Hematopoietic multipotent progenitor cell treated with erythropoietin and hydrocortisone succinate and interleukin-3 and kit ligand, for 17 days (in vitro differentiated cells): ENCODE results near the gene FMN2.

Source experiments
- DNase-seq: peaks from one replicate; pipeline ENCODE4 v3.0.0-alpha.2; 2015; ENCODE audit warnings: low spot score

FMN2 gene

DNA sequence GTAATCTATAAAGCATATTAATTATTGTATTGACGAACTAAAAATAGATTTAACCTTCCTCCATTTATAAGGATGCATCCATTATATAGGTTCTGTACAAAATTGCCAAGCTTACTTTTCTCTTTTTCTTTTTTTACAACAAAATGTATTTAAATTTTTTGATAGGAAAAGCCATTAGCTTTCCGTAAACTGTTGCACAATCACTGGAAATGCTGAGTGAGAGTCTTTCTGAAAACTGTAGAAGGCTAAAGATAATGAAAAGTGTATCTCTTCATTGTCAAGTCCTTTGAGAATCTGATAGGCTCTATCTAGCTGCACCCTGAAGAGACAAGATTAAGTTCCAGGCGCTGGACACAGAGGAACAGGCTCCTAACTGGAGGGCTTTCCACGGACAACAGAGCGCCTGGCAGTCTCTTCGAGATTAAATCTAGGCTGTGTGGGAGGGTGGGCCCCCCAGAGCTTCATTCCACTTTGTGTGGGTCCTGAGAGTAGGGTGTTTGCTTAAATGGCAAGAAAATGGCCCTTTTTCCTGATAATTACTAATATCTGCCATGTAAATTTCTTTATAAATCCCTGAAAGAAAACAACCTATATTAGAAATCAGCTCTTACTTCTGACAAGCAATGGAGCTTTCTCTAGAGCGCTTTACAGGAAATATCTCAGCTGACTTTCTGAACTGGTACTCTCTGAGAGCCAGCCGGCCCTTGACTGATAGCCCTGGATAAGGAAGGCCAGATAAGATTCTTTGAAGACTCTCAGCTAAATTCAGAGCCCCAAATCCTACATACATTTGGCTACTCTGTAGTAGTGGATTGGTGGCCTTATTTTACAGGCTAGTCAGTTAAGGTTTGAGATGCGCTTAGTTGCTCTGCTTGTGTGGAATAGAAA, 108.3 kb downstream of the FMN2 start:
- DNase-seq: no peak

DNA sequence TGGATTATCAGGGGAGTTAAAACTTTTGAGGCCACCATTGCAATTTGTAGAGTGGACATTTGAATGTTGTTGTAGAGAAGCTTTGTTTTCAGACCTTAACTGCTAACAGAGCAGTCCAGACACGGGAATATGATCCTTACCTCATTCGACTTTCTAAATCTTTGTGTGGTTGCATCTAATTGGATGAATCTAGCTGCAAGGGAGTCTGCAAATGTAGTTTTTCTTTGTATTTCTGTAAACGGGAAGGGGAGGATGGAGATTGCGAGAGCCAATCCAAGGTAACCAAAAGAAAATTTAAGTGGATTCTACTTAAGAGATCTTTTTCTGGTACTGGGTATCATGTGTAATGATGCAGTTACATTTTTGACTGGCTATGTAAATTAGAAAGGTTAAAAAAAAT, 110.2 kb downstream of the FMN2 start:
- DNase-seq: no peak

DNA sequence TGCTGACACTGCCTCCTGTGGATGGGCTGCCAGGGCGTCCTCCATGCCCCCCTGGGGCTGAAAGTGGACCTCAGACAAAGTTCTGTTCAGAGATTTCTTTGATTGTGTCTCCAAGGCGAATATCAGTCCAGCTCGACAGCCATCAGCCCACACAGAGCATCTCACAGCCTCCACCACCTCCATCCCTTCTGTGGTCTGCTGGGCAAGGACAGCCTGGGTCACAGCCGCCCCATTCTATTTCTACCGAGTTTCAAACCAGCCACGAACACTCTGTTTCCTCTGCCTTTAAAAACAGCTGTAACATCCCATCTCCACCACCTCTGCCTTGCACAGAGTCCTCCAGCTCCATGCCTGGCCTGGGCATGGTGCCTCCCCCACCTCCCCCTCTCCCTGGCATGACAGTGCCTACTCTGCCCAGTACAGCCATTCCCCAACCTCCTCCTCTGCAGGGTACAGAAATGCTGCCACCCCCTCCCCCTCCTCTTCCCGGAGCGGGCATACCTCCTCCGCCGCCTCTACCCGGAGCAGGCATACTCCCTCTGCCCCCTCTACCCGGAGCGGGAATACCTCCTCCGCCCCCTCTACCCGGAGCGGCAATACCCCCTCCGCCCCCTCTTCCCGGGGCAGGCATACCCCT, 115.5 kb downstream of the FMN2 start:
- DNase-seq: no peak

DNA sequence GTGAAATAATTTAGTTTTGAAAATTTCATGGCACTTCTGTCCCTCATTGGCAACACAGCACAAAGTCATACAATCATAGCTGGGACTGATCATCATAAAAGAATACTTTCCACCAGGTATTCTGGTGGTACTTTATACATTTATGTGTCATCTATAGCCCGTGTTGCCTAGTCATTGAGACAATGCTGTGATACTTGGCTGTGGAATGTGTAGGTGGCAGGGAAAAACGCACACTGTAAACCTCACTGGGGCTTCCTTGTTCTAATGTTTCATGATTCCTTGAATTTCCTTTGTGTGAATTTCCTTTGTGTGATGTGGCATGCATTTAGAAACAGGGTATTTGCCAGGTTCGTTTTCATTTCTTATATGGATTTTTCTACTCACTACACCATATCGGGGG, 118.3 kb downstream of the FMN2 start:
- no peak for DNase-seq

DNA sequence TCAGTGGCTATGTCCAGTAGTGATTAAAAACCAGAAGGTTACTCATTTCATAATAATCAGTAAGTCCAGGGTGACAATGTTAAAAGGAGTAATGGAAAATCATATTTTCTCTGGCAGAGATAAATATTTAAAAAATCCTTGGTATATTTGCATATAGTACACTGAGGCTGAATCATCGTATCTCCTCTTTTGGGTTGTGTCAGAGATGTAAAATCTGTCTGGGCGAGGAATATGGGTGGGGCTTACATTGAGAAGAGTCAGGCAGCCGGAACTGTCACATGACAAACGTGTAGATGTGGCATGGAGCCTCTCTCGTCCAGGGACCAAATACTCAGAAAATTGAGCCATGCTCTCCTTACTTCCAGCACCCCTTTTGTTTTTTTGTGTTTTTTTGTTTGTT, 120.9 kb downstream of the FMN2 start:
- no peak for DNase-seq

DNA sequence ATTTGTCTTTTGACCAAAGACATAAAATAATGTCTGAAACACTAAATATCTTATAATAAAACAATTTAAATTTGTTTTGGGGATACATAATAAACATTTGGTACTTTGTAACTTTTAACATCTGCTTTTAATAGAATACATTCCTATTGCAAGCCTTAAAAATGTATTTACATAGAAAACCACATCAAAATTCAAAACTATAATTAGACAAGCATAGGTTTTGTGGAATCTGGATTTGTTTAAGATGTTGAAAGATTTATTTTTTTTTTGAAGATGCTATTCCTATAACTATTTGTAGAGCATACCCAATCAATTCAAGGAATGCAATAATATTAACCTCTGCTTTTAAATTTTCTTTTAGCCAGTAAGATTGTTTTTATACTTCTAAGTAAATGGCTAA, 125.7 kb downstream of the FMN2 start:
- no peak for DNase-seq

DNA sequence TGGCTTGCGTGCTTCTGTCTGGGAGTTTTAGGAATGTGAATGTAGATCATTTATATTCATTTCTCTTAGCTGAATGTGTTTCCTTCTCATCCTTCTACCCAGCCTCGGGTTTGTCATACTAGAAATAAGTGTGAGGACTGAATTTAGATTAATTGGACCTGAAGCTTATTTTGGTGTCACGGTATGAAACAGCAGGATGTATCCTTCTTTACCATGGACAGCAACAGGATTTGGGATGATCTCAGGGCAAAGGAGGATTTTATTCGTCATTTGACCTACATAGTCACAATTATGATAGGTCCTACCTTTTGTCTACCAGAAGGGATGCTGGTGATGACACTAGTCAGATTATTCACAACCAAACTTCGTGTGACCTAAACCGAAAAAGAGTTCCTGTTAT, 127.4 kb downstream of the FMN2 start:
- no peak for DNase-seq

DNA sequence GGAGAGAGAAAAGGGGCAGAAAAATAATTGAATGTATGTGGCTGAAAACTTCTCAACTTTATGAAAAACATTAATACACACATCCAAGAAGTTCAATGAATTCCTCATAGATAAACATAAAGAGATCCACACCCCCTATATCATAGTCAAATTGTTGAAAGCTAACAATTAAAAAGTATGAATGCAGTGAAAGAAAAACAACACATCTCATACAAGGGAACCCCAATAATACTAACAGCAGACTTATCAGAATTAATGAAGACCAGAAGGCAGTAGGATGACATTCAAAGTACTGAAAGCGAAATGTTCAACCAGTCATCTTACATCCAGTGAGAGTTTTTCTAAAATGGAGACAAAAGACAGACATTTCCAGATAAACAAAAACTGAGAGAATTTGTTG, 134.4 kb downstream of the FMN2 start:
- no peak for DNase-seq

DNA sequence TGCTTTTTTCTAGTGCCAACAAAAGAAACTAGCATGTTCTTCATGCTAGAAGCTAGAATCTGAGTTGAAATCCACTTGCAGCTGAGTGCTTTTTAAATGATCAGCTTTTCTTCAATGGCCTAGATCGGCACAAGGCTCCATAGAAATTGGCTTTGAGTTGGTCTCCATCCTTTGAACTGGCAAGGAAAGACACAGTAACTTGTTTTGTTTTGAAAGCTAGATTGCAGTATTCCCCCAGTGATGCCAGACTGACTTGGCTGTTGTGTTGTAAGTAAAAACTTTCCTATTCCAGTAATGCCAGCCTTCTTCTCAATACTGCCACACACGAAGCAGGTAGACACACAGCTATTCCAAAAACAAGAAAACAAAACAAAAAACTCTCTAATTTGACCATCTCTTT, 139.1 kb downstream of the FMN2 start:
- DNase-seq: no peak

DNA sequence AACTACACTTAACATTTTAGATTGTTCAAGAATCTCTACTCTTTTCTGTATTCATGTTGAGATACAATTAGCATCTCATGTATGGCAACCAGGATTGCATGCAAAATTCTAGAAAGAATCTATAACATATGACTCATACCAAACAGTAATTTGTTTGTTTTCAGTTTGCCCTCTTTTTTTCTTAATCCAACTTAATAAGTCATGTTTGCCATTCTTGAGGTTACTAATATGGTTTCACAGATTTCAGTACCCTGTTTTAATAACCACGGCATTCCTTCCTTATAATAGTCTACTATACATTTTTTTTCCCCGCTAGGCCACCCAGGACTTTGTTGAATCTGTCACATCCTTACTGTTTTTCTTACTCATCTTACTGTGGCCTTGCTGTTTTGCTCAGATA, 140.8 kb downstream of the FMN2 start:
- DNase-seq: no peak

DNA sequence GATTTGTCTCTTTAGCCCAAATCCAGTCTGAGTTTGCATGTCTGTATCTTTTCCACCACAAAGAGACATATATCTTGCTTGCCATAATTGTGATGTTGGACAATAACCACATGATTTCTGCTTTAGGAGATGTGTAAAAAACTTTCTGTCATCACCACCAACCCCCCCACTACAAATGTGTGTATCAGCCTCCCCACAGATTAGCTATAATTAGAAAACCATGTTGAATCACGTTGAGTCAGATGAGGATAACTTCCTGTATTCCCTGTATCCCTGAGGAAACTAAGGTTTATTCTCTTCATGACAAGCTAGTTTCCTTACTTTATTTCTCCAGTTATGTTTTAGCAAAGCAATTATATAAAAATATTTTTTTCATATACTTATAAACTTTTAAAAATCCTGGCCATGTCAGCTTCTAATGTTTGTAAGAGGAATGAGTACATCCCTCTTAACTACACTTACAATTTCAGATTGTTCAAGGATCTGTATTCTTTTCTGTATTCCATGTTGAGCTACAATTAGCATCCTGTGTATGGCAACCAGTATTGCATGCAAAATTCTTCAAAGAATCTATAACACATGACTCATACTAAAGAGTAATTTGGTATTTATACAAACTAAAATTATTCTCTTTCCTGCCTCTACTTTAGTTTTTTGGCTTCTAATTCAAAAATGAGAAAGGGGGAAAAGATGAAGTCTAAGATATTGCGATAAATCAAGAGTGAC, 143.0 kb downstream of the FMN2 start:
- DNase-seq: no peak

DNA sequence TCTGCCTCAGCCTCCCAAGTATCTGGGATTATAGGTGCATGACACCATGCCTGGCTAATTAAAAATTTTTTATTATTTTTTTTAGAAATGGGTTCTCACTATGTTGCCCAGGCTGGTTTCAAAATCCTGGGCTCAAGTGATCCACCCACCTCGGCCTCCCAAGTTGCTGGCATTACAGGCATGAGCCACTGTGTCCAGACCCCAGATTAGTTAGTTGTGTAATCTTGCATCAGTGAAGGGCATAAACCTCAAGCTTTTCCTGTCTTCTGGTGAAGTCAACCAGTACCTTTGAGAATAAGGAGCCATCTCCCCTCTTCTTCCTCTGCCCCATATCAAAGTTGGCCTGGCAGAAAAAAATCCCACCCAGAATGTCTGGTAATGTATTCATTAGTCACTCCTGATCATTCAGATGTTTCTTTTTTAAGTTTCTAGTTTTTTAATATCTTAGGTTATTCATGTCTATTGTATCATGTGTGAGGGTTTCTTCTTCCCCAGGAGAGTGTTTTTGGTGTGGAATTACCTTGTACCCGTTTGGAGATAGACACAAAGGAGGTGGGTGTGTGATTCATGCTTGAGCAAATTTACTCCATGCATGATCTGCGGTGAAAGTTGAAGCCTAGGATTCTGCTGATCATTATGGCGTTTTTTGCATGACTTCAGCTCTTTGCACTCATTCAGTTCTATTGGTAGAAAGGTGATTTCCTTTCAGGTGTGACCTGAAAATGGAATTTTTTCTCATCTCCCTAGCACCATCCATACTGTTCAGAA, 144.0 kb downstream of the FMN2 start:
- DNase-seq: no peak

DNA sequence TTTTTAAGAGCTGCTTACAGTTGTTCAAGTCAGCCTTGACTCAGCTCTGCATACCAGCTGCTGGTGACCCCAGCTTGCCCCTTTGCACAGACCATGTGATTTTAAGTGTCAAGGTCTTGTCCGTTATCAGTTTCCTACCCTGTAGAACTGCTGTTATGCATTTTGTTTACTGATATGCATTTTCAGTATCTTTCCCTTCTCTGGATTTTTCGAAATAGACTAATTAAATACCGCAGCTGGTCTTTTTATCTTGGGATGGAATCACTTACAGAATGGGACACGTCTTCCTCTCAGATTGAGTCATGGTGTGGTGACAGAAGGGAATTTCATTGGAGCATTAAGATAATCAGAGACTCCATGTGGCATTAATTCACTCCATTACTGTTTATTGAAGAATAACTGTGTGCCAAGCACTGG, 145.6 kb downstream of the FMN2 start:
- DNase-seq: no peak

DNA sequence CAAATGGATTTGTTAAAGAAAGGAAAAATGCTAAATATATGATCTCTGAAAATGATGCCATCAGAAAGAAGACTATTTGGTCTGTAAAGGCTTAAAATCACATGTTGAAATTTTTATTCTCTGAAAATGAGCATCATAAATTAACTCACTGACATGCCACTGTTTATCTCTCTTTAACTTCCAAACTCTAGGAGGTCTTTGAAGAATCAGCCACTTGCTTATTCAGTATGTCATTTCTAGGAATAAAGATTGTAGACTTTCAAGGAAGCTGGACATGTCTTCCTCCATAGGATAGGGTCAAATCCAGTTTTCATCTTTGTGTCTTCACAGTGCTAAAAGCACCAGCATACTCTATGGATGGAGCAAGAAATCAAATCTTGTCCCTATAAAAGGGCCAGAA, 147.6 kb downstream of the FMN2 start:
- no peak for DNase-seq

DNA sequence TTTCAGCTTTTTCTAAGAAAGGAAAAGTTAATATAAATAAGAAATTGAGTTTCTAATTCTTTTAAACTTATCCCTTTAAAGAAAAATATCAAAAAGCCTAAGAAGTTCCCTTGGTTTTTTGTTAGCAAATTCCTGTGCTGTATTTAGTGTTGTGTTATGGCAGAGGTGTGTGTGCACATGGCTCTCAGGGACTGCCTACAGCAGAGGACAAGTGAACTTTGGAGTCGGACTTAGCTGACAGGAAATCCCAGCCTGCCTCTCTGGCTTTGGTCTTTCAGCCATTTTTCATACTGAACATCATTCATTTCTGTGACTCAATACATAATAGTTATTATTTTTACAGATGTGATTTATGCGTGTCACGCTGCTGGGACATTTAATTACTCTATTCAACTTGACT, 149.6 kb downstream of the FMN2 start:
- no peak for DNase-seq

DNA sequence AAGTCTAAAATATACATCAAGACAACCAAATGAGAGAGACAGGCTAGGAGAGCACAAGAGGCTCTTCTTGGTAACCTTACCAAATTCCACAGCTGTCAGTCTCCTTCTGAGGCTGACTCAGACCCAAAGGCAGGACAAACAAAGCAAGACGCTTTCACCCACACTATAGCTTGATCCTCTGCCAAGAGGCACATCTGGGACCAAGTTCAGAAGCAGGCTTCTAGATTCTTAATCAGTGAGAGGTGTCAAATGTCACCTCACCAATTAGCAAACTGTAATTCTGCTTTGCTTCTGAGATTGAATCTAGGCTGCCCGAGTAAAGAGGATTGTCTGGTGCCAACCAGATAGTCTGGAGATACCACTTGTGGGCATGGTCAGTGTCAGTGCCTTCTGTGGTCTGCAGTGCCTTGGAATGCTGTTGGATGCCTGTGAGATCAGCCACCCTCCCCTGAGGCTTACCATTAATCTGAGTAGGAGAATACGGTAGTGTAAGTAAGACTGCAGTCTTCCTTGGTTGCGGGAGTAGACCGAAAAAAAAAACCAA, 151.0 kb downstream of the FMN2 start:
- no peak for DNase-seq

DNA sequence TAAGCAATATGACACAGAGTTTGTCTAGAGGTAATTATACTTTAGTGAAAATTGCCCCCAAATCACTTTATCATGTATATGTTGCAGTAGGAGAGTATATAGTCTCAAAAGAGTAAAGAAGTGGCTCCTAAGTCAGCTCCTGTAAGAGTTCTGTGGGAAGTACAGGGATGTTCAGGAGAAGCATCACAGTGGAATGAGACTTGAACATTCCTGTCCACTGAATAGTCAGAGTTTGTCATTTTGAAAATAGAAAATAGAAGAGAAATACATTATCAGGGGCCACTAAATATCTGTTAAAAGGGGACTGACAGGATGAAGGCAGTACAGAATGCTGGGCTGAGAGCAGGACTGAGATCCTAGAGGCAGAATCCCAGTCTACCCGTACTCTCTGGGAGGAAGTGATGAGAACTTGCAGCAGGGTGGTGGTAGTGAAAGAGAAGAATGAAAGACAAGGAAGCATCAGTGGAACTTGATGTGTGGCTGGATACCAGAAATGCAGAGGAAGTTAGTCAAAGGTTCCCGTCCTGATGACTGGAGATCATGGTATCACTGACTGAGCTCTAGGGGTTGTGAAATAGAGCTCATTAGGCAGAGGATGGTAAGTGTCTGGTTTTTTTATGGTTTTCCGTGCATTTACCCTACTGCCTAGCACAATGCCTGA, 153.4 kb downstream of the FMN2 start:
- no peak for DNase-seq

DNA sequence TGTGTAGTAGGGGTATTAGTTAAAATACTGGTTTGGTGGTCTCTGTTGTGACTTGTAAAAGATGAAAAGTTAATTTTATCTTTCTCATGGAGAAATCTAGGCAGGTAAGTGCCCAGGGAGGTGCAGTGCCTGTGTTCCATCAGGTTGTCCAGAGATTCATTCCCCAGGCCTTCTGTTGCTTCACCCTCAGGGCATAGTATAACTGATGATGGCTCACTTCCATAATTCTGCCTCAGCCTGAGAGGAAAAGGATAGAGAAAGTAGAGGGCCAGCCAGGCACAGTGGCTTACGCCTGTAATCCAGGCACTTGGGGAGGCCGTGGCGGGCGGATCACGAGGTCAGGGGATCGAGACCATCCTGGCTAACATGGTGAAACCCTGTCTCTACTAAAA, 153.9 kb downstream of the FMN2 start:
- DNase-seq: no peak

DNA sequence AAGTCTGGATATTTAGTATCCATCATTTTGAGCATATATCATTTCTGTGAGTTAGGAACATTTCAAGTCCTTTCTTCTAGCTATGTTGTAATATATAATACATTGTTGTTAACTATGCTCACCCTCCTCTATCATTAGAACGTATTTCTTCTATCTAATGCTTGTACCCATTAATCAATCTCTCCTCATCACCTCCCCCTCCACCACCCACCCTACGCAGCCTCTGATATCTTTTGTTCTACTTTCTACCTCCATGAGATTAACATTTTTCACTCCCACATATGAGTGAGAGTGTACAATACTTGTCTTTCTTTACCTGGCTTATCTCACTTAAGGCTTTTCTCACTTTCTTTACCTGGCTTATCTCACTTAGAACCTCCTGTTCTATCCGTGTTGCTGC, 156.2 kb downstream of the FMN2 start:
- no peak for DNase-seq

DNA sequence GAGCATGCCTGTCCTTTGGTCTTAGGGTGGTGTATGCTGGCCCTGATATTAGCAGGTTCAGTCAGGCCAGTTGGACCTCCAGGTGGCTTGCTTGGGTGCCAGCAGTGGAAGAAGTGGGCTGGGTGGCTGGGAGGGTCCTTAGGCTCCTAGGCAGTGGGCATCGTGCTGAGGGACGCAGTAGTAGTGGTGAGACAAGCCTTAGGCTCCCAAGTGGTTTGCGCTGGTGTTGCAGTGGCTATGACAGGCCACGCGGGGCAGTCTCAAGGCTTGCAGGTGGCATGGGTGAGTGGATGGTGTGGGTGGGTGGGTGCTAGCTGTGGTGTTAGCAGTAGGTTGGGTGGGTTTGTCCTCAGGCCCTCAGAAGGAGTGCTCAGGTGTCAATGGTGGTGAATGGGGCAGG, 162.3 kb downstream of the FMN2 start:
- DNase-seq: no peak

DNA sequence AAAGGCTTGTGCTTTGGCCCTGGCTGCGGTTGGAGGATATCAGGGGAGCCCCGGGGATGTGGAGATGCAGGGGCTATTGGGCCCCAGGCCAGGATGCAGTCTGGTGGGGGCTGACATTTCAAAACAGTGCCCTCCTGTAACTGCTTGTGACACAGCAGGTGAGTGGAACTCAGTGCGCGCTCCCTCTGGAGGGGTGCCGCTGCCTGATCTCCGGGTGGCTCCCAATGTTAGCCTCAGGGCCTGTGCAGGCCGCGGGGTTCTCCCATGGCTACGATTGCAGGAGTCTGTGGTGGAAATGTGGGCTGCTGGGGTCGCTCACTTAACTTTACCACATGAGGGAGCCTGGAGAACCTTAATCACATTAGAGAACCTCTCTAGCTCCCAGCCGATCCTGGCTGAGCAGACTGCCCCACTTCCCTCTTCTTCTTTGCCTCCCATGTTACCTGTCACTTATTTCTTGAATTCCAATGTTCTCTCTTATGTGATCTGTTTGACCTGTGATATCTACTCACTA, 163.2 kb downstream of the FMN2 start:
- DNase-seq: no peak
